A673 (cell line): ENCODE data around the gene USP20. TPM values are rescaled to one million over a fixed set of nuclear protein-coding genes. Genes with fewer than 3 reads are reported as not detected.
A peak's percentile ranks its signal among the peaks of the same experiment; 100 is the strongest.

Source experiments
- BruUV-seq: library from RNA; stranded (reverse); fragments of 400-500 nt; replicated peaks from 2 replicates; lab custom pipeline; 2021; lab: Mats Ljungman, UMichigan
- CTCF ChIA-PET: fragments of 300-600 bp; sonication (Branson Sonifier 250); formaldehyde crosslinking; loops from one replicate; lab custom pipeline; 2022; ENCODE audit warnings: antibody characterized with exemption; lab: Charles Lee
- POLR2A ChIA-PET: fragments of 300-600 bp; sonication (Branson Sonifier 250); formaldehyde crosslinking; loops from one replicate; lab custom pipeline; 2022; ENCODE audit warnings: antibody characterized with exemption; ENCODE audit not compliant: low non-redundant PET; lab: Charles Lee
- DNase-seq: peaks from one replicate; pipeline ENCODE4 v3.0.0-alpha.2; 2015; ENCODE audit warnings: low spot score
- H3K27ac ChIP-seq: fragments of 200-600 bp; sonication (generic); 2 replicates; pipeline ENCODE4 v1.5.1; 2016; ENCODE audit warnings: mixed run types, low read depth, mild to moderate bottlenecking, mixed read lengths, antibody characterized with exemption, low read length; ENCODE audit not compliant: poor library complexity, severe bottlenecking
- H3K27me3 ChIP-seq: fragments of 200-600 bp; sonication (generic); replicated peaks from 2 replicates; pipeline ENCODE4 v1.6.1; 2017; ENCODE audit warnings: mixed run types, low read depth, mild to moderate bottlenecking, mixed read lengths, antibody characterized with exemption, low read length; ENCODE audit not compliant: insufficient read depth, poor library complexity
- H3K36me3 ChIP-seq: fragments of 200-600 bp; sonication (generic); 2 replicates; pipeline ENCODE4 v1.6.1; 2016; ENCODE audit warnings: mixed run types, mild to moderate bottlenecking, mixed read lengths, antibody characterized with exemption, low read length; ENCODE audit not compliant: insufficient read depth, poor library complexity, severe bottlenecking
- H3K4me1 ChIP-seq: fragments of 200-600 bp; sonication (generic); 2 replicates; pipeline ENCODE4 v1.6.1; 2017; ENCODE audit warnings: mixed run types, mild to moderate bottlenecking, mixed read lengths, antibody characterized with exemption, low read length; ENCODE audit not compliant: insufficient read depth, poor library complexity, severe bottlenecking
- H3K4me3 ChIP-seq: fragments of 200-600 bp; sonication (generic); 2 replicates; pipeline ENCODE4 v1.5.1; 2016; ENCODE audit warnings: low read depth, mixed run types, mild to moderate bottlenecking, mixed read lengths, low read length; ENCODE audit not compliant: poor library complexity, severe bottlenecking
- H3K9me3 ChIP-seq: fragments of 200-600 bp; sonication (generic); 2 replicates; pipeline ENCODE4 v1.6.1; 2016; ENCODE audit warnings: mixed run types, low read depth, mild to moderate bottlenecking, mixed read lengths, antibody characterized with exemption, low read length; ENCODE audit not compliant: poor library complexity, severe bottlenecking
- EZH2 ChIP-seq: fragments of 200-600 bp; sonication (generic); IDR thresholded peaks from 2 replicates; pipeline ENCODE4 v1.6.1; 2017; ENCODE audit warnings: borderline replicate concordance, low read depth, mild to moderate bottlenecking, mixed read lengths, antibody characterized with exemption, low read length; ENCODE audit not compliant: poor library complexity, severe bottlenecking
- intact Hi-C: fragments of 100-400 bp; cut with micrococcal nuclease; formaldehyde crosslinking; loops from one replicate; pipeline ENCODE4 v1.10.0; 2022; ENCODE audit not compliant: unreplicated experiment
- total RNA-seq: library from RNA; stranded (reverse); gene quantifications from 2 replicates; pipeline ENCODE4 v1.2.3, GENCODE V29; 2021
- TF ChIP-seq, protein P1 (sequence below): fragments of 300-800, 200-600 bp; sonication (generic); conservative IDR thresholded peaks from 2 replicates; pipeline ENCODE4 v1.5.1; 2017; ENCODE audit warnings: low read depth, mild to moderate bottlenecking, antibody characterized with exemption, low read length, moderate library complexity, mixed read lengths

USP20 gene
- total RNA-seq, 1 experiment from 2014 or later, result 17.1 TPM

DNA sequence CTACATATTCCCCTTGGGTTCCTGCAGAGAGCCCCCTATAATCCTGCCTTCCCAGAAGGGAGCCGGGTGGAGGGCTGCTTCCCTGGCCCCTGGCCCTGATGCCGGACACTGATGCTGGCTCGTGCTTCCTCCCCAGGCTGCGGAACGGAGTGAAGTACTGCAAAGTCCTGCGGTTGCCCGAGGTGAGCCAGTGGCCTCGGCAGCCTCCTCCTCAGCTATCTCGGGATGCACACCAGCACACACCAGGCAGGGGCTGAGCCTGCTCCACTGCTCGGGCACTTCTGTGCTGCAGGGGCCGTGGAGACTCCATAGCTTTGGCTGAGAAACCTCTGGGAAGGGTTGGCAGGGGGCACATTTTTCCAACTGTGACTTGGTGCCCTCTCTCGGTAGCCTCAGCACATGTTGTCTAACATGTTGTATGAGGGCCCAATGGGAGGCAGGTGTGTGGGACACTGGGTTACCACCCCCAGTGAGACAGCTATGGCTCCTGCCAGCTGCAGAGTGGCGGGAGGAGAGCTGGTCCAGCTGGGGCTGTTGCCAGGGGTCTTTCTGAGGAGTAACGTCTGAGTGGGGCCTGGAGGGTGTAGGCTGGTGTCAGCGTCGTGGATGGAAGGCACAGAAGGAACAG, 38.4 kb downstream of the USP20 start:
- POLR2A ChIA-PET, result interaction anchor here (0.5 to 0.6 kb wide), 2 partner anchors 93 to 173 kb away, joined by 4 to 9 read pairs; no protein-coding TSS in a partner anchor
- no peak overlapping the region for H3K4me3 ChIP-seq
- no peaks in the 10 kb centered on the region for H3K4me1 ChIP-seq
- CTCF ChIA-PET, result no interaction called here
- no peak for DNase-seq
- H3K36me3 ChIP-seq, result peaks cover 2% of the 10 kb centered on the region
- TF ChIP-seq EZH2, result no peak
- TF ChIP-seq, protein P1, sequence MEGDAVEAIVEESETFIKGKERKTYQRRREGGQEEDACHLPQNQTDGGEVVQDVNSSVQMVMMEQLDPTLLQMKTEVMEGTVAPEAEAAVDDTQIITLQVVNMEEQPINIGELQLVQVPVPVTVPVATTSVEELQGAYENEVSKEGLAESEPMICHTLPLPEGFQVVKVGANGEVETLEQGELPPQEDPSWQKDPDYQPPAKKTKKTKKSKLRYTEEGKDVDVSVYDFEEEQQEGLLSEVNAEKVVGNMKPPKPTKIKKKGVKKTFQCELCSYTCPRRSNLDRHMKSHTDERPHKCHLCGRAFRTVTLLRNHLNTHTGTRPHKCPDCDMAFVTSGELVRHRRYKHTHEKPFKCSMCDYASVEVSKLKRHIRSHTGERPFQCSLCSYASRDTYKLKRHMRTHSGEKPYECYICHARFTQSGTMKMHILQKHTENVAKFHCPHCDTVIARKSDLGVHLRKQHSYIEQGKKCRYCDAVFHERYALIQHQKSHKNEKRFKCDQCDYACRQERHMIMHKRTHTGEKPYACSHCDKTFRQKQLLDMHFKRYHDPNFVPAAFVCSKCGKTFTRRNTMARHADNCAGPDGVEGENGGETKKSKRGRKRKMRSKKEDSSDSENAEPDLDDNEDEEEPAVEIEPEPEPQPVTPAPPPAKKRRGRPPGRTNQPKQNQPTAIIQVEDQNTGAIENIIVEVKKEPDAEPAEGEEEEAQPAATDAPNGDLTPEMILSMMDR, result no peak
- intact Hi-C loops, result no loop called here
- BruUV-seq, result no TSS peak
- H3K9me3 ChIP-seq, result no peaks in the 10 kb centered on the region
- no peak overlapping the region for H3K27ac ChIP-seq
- H3K27me3 ChIP-seq, result no peaks in the 10 kb centered on the region

DNA sequence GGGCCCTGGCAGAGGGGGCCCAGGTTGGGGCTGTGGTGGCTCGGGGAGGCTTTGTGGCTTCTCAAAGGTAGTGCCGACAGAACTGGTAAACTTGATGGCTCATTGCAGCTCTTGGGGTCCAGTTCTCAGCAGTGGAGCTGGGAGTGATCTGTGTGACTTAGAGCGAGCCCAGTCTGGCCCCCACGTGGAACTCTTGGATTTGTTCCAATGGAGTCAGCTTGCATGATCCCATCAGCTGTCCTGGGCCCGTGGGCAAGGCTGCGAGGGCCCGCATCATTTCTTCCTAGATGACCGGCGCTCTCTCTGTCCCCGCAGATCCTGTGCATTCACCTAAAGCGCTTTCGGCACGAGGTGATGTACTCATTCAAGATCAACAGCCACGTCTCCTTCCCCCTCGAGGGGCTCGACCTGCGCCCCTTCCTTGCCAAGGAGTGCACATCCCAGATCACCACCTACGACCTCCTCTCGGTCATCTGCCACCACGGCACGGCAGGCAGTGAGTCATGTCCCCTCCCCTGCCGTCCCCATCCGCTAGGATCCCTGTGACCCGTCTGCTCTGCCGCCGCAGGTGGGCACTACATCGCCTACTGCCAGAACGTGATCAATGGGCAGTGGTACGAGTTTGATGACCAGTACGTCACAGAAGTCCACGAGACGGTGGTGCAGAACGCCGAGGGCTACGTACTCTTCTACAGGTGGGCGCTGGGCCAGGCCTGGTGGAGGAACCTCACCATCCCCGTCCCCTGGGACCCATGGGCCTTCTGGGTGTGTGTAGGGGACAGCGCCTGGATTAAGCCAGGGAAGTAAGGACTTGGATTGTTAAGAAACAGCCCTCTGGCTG, 39.2 kb downstream of the USP20 start:
- BruUV-seq, result no TSS peak
- POLR2A ChIA-PET, result interaction anchor here (0.5 kb wide), 1 partner anchor 172 kb away, joined by 9 read pairs; no protein-coding TSS in a partner anchor
- CTCF ChIA-PET, result interaction anchor here (0.6 kb wide), 1 partner anchor 1288 kb away, joined by 3 read pairs; no protein-coding TSS in a partner anchor
- DNase-seq, result no peak
- intact Hi-C loops, result no loop called here
- no peaks in the 10 kb centered on the region for H3K9me3 ChIP-seq
- no peak for TF ChIP-seq EZH2
- TF ChIP-seq, protein P1, result no peak
- H3K27ac ChIP-seq, result no peak overlapping the region
- H3K4me1 ChIP-seq, result no peaks in the 10 kb centered on the region
- H3K36me3 ChIP-seq, result peaks cover 2% of the 10 kb centered on the region
- H3K4me3 ChIP-seq, result no peak overlapping the region
- H3K27me3 ChIP-seq, result no peaks in the 10 kb centered on the region

DNA sequence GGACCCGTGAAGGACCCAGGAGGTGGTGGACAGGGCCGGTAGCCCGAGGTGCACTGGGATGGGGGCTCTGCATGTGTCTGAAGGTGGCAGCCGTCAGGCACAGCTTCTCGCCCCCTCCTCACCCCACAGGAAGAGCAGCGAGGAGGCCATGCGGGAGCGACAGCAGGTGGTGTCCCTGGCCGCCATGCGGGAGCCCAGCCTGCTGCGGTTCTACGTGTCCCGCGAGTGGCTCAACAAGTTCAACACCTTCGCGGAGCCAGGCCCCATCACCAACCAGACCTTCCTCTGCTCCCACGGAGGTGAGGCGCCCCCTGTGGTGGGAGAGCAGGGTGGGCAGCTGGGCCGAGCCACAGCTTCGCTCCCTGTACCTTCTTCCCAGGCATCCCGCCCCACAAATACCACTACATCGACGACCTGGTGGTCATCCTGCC, 39.9 kb downstream of the USP20 start:
- POLR2A ChIA-PET, result no interaction called here
- no TSS peak for BruUV-seq
- CTCF ChIA-PET, result interaction anchor here (0.5 to 0.6 kb wide), 2 partner anchors 52 to 1288 kb away, joined by 3 to 4 read pairs; no protein-coding TSS in a partner anchor

More for the DNA sequence above, 39.9 kb downstream of the USP20 start:
- Histone ChIP-seq H3K4me3 (no peak overlapping the region), H3K9me3 (no peaks in the 10 kb centered on the region), H3K4me1 (peaks cover 2% of the 10 kb centered on the region), H3K27me3 (no peaks in the 10 kb centered on the region), H3K27ac (no peak overlapping the region), H3K36me3 (peaks cover 4% of the 10 kb centered on the region)
- intact Hi-C loops, result no loop called here
- TF ChIP-seq, protein P1, result peak; percentile 31
- no peak for TF ChIP-seq EZH2
- no peak for DNase-seq
